LNCaP clone FGC (cell line): ENCODE results near the gene PCYT1B.

ENCODE experiments used
- DNase-seq: peaks from one replicate; pipeline ENCODE4 v3.0.0-alpha.2; 2011; ENCODE audit warnings: low read depth
- H3K4me3 ChIP-seq: 2 replicates; pipeline ENCODE4 v1.5.1; 2011; ENCODE audit warnings: mild to moderate bottlenecking, low read depth, low read length, control low read depth
- TF ChIP-seq, protein P1 (sequence below): IDR thresholded peaks from 2 replicates; pipeline ENCODE4 v1.5.1; 2012; ENCODE audit warnings: mild to moderate bottlenecking; ENCODE audit not compliant: control insufficient read depth, insufficient read depth; ENCODE audit errors: extremely low read depth

Gene PCYT1B

GRCh38 chrX:24603191-24603590 lies 44.0 kb downstream of the PCYT1B start:
- no peak for DNase-seq
- H3K4me3 ChIP-seq = no peak overlapping the region
- TF ChIP-seq, protein P1, sequence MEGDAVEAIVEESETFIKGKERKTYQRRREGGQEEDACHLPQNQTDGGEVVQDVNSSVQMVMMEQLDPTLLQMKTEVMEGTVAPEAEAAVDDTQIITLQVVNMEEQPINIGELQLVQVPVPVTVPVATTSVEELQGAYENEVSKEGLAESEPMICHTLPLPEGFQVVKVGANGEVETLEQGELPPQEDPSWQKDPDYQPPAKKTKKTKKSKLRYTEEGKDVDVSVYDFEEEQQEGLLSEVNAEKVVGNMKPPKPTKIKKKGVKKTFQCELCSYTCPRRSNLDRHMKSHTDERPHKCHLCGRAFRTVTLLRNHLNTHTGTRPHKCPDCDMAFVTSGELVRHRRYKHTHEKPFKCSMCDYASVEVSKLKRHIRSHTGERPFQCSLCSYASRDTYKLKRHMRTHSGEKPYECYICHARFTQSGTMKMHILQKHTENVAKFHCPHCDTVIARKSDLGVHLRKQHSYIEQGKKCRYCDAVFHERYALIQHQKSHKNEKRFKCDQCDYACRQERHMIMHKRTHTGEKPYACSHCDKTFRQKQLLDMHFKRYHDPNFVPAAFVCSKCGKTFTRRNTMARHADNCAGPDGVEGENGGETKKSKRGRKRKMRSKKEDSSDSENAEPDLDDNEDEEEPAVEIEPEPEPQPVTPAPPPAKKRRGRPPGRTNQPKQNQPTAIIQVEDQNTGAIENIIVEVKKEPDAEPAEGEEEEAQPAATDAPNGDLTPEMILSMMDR = no peak

DNA sequence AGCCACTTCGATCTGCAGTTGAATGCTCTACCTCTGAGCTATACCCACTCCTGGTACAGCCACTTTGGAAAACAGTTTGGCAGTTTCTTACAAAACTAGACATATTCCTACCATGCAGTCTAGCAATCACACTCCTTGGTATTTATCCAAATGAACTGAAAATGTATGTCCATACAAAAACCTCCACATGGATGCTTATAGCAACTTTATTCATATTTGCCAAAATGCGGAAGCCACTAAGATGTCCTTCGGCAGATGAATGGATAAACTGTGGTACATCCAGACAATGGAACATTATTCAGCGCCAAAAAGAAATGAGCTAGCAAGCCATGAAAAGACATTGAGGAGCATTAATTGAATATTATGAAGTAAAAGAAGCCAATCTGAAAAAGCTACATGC lies 45.3 kb downstream of the PCYT1B start:
- TF ChIP-seq, protein P1 = no peak
- DNase-seq = no peak
- no peak overlapping the region for H3K4me3 ChIP-seq

DNA sequence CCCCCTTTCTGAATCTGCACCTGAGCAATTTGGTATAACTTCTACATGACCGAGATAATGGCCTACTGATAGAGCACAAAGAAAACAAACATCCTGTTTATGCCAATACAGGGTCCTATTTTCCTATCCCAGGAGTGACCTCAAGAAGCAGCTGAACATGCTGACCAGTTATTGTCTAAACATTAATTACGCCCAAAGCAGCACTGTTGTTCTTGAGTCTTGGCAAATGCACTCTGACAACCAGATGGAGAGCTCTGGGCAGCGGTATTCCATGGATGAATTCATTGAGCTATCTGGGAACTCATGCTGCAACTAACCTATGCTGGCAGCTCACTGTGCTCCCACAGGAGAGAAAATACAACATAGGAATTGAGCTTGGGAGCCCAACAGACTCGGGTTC lies 52.6 kb downstream of the PCYT1B start:
- TF ChIP-seq, protein P1 = no peak
- H3K4me3 ChIP-seq = no peak overlapping the region
- no peak for DNase-seq

GRCh38 chrX:24590111-24590510 lies 57.0 kb downstream of the PCYT1B start:
- TF ChIP-seq, protein P1 = no peak
- no peak for DNase-seq
- no peak overlapping the region for H3K4me3 ChIP-seq

DNA sequence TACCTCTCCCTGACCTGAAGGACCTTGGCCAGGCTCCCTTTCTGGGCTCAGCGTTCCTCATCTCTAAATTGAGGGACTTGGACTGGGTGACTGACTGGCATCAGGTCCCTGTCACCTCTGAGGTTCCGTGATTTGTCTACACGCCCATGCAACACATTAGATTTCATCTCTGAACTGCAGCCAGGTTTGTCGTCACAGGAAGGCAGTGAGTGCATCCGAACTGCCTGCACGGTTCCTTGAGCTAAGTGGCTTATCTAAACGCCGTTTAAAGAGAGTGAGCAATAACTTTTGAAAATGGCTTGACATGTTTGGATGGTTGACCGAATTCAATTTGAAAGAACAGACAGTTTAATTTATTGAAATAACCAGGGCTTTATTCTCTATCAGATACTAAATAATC lies 70.1 kb downstream of the PCYT1B start:
- TF ChIP-seq, protein P1 = no peak
- no peak overlapping the region for H3K4me3 ChIP-seq
- no peak for DNase-seq

- TF ChIP-seq, protein P1 = no peak
- H3K4me3 ChIP-seq = no peak overlapping the region
- no peak for DNase-seq
These were observed 71.7 kb downstream of the PCYT1B start for GRCh38 chrX:24575496-24575895.

- TF ChIP-seq, protein P1 = no peak
- no peak for DNase-seq
- no peak overlapping the region for H3K4me3 ChIP-seq
These were observed 72.4 kb downstream of the PCYT1B start for GRCh38 chrX:24574743-24575142.
